GM21515 (cell line): ENCODE data around the gene ZGPAT.

Experiments
- ATAC-seq: cut with Tn5 transposase; IDR thresholded peaks from one replicate; pipeline ENCODE4 v1.9.1; 2021; ENCODE audit not compliant: unreplicated experiment

ZGPAT gene

DNA sequence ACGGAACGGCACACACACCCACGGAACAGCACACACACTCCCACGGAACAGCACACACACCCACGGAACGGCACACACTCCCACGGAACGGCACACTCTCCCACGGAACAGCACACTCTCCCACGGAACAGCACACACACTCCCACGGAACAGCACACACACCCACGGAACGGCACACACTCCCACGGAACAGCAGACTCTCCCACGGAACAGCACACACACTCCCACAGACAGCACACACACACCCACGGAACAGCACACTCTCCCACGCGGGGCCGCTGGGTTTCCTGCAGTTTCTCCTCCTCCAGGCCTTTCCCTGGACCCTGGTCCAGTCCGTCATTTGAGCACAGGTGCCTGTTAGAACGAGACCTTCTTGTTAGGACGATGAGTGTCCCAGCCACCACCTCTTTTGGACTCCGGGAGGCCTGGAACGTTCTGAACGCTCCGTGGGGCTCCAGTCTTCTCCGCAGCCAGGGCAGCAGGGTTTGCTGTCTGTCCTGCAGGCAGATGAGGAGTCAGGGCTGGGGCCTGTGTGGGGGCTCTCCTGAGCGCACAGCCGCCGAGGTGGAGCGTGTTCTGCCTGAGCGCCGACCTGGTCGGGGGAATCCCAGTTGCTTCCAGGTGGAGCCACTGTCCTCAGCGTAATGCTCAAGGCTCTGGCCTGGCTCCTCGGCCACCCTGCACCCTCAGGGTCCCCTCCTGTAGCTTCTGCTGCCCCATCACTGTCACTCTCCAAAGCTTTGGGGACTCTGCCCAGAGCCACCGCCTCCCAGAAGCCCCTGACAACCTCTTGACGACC lies 29.0 kb upstream of the ZGPAT start:
- ATAC-seq = no peak

GRCh38 chr20:63679799-63680305 lies 28.0 kb upstream of the ZGPAT start:
- no peak for ATAC-seq

GRCh38 chr20:63680427-63680826 lies 27.4 kb upstream of the ZGPAT start:
- ATAC-seq = no peak

DNA sequence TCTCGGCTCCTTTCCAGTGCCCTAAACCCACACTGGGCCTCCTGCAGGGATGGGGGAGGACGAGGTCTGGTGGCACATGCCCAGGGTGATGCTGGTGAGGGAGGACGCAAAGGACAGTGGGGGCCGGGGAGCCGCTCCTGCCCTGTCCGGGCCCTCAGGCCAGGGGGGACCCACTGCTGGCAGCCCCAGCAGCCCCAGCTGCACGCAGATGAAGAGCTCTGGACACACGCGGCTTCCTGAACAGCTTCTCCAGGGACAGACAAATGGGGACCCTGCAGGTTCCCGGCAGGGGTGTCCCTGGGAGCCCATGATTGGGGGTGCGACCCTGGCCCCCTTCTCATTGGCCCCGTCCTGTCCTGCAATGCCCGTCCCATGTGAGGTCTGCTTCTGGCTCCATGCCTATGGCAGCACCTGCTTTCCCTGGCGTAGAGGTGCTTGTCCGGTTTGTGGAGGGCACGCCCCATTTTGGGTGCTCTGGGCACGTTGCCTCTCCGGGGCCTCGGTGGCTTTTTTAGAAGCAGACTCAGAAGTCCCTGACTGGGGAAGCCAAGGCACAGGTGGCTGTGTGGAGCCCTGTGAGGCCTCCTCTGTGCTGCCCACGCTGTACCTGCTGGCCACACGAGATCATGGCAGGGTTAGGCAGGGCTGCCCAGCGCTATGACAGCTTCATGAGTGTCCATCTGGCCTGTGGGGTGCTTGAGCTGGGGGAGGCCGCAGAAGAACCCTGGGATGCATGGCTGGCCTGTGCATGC lies 26.8 kb upstream of the ZGPAT start:
- no peak for ATAC-seq

DNA sequence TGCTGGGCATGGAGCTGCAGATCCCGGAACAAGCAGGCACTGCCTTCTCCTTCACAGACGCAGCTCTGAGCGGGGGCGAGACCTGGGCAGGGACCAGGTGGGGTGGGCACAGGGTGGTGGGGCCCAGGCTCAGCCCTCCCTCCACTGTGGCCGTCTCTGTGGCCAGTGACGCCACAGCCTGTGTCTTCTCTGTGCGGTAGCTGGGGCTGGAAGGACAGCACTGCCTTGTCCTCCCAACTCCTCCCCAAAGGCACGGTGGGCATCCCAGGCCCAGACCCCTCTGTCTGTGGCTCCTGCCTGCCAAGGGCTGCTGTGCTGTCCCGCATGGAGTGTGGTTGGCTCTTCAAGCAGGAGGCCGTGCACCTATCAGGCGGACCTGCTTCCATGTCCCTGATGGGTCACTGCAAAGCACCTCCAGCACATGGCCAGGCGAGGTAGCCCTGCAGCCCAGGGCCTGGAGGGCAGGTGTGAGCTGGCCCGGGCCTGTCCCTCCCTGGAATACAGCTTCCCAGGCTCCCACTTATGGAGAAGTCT lies 26.2 kb upstream of the ZGPAT start:
- ATAC-seq = no peak

DNA sequence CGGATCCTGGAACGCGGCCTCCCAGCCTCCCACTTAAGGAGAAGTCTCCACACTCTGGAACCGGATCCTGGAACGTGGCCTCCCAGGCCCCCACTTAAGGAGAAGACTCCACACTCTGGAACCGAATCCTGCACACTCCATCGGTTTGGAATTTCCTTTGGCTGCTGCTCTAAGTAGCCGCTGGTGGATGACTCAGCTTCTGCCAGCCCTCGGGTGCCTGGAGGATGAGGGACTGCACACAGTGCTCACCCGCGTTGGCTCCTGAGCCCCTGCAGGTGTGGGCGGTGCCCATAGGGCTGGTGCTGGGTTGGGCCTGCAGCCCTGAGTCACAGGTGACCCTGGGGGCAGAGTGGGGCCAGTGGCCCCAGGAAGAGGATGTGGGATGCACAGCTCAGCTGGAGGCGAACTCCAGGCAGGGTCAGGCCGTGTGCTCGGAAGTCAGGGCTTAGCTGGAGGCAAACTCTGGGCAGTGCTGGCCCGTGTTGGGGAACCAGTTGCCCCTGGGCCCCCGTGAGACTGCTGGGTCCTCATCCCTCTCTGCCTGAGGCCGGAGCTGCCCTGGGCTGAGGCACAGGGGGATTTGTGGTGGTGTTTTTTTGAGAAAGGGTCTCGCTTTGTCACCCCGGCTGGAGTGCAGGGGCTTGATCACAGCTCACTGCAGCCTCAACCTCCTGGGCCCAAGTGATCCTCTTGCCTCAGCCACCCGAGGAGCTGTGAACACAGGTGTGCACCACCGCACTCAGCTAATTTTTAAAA lies 25.3 kb upstream of the ZGPAT start:
- ATAC-seq = no peak

GRCh38 chr20:63685269-63686026 lies 22.4 kb upstream of the ZGPAT start:
- ATAC-seq = no peak

GRCh38 chr20:63686094-63686491 lies 21.7 kb upstream of the ZGPAT start:
- ATAC-seq = no peak

- ATAC-seq = no peak
Observed at GRCh38 chr20:63686492-63687321, 21.1 kb upstream of the ZGPAT start.

- no peak for ATAC-seq
Observed at GRCh38 chr20:63687419-63688178, 20.2 kb upstream of the ZGPAT start.

DNA sequence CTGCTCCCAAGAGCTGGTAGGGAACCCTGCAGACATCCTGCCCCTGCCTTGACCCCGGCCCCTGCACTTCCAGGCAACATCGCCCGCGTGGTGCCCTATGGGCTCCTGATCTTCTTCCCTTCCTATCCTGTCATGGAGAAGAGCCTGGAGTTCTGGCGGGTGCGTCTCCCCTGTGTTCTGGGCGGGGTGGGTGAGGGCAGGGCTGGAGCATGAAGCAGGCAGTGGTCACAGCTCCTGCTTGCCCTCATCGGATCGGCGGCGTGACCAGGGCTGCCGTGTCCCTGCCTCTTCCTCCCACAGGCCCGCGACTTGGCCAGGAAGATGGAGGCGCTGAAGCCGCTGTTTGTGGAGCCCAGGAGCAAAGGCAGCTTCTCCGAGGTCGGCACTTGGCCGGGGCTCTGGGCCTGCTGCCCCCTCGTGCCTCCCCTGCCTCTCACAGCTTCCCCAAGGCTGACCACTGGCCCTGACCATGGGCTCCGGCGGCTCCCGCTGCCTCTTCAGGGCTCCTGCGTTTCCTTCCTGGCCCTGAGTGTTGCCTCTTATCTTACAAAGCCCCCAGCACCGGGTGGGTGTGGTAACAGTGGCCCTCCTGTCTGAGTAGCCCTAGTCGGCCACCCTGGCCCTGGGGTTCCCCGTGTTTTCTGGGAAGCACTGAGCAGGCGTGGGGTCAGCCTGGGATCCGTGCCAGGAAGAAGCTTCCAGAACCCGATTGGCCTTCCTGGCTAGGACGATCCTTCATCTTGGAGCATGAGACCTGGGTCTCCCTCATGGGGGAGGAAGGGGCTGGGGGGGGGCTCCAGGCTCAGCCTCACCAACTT lies 19.4 kb upstream of the ZGPAT start:
- ATAC-seq = no peak

GRCh38 chr20:63689046-63690002 lies 18.5 kb upstream of the ZGPAT start:
- no peak for ATAC-seq

DNA sequence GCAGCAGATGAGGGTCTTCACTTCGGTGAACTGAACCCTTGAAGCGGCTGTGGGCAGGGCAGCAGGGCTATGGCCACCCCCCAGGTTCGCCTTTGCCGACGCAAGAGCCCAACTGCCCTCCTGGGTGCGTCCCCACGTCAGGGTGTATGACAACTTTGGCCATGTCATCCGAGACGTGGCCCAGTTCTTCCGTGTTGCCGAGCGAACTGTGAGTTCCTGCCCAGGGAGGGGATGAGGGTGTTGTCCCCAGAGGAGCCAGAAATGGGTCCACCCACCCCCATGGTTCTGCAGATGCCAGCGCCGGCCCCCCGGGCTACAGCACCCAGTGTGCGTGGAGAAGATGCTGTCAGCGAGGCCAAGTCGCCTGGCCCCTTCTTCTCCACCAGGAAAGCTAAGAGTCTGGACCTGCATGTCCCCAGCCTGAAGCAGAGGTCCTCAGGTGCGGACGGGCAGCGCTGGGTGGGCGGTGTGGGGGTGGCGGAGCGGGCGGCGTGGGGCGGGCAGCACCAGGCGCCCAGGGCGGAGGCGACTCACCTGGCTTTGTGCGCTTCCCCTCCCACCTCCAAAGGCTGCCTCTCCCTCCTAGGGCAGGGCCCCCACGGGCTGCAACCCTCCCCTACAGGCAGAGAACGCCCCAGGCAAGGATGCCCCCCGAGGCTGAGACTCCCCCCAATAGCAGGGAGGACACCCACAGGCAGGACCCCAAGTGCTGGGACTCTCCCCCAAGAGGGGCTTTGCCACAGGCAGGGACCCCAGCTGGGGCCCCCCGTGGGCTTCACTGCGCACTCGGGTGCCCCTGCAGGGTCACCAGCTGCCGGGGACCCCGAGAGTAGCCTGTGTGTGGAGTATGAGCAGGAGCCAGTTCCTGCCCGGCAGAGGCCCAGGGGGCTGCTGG lies 17.6 kb upstream of the ZGPAT start:
- no peak for ATAC-seq

DNA sequence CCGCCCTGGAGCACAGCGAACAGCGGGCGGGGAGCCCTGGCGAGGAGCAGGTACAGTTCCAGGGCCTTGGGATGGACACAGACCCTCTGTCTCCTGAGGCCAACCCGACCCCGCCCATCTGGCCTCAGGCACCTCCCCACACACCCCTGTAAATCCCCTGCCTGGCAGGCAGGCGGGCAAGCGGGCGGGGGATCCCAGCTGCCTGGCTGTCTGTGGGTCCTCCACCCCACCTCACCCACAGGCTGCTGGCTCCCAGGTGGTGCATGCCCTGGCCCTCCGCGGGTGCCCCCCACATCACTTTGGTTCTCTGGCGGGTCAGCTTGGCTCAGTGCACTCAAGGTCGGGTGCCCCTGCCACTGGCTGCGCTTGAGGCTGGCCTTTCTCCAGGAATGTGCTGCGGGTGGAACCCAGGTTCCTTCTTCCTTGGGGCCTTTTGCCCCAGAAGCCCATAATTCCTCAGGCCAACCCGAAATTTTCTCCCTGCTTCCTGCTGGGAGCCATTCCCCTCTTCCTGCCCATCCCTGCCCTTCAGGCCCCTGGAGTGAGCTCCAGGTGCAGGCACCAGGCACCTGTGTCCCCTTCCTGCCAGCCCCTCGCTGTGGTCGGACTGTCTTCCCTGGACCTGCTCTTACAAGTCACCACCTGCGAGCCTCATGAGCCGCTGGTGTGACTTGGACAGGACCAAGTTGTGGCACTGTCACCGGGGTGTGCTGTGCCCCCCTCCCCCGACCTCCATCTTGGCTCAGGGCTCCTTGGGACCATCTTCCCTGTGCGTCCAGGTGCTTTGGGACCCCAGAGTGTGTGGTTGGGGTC lies 16.7 kb upstream of the ZGPAT start:
- ATAC-seq = no peak
